Measurements from ENCODE around the gene NR2C2AP.

NR2C2AP gene, protein sequence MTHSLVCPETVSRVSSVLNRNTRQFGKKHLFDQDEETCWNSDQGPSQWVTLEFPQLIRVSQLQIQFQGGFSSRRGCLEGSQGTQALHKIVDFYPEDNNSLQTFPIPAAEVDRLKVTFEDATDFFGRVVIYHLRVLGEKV

GRCh38 chr19:19203012-19203856, at the start of gene NR2C2AP:
TSS of gene NR2C2AP (minus strand) at chr19:19203414. CDS start at chr19:19203060, 354 bp downstream.
- DNase-seq (ENCODE audit: low read depth): peak; percentile 94

GRCh38 chr19:19250196-19250801, 47.1 kb upstream of the NR2C2AP start:
- TF ChIP-seq CTCF (conservative IDR thresholded peaks at IDR 0.05; ENCODE audit: low read depth, low read length): no peak

More at GRCh38 chr19:19203012-19203856, at the start of gene NR2C2AP:
- H3K4me3 ChIP-seq (ENCODE audit: low read depth, low read length): peak within 1 kb of the TSS; percentile 67
- no peak for TF ChIP-seq CTCF (conservative IDR thresholded peaks at IDR 0.05; ENCODE audit: low read depth, low read length)

GRCh38 chr19:19240476-19240875, 37.3 kb upstream of the NR2C2AP start:
- no peak for TF ChIP-seq CTCF (conservative IDR thresholded peaks at IDR 0.05; ENCODE audit: low read depth, low read length)
- no peak overlapping the region for H3K4me3 ChIP-seq (ENCODE audit: low read depth, low read length)
- no peak for DNase-seq (ENCODE audit: low read depth)

More at GRCh38 chr19:19250196-19250801, 47.1 kb upstream of the NR2C2AP start:
- DNase-seq (ENCODE audit: low read depth): no peak
- no peak overlapping the region for H3K4me3 ChIP-seq (ENCODE audit: low read depth, low read length)

DNA sequence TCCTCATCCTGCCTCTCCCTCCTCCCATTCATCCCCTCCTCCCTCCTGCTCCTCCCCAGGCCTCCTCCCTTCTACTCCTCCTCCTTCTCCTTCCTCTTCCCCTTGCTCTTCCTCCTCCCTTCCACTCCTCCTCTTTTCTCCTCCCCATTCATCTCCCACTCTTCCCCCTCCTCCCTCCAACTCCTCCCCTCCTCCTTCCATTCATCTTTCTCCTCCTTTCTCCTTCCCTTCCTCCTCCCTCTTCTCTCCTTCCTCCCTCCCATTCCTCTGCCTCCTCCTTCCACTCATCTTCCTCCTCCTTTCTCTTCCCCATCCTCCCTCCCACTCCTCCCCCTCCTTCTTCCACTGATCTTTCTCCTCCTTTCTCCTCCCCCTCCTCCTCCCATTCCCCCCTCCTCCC, 36.5 kb upstream of the NR2C2AP start:
- no peak overlapping the region for H3K4me3 ChIP-seq (ENCODE audit: low read depth, low read length)
- TF ChIP-seq CTCF (conservative IDR thresholded peaks at IDR 0.05; ENCODE audit: low read depth, low read length): no peak
- DNase-seq (ENCODE audit: low read depth): no peak

DNA sequence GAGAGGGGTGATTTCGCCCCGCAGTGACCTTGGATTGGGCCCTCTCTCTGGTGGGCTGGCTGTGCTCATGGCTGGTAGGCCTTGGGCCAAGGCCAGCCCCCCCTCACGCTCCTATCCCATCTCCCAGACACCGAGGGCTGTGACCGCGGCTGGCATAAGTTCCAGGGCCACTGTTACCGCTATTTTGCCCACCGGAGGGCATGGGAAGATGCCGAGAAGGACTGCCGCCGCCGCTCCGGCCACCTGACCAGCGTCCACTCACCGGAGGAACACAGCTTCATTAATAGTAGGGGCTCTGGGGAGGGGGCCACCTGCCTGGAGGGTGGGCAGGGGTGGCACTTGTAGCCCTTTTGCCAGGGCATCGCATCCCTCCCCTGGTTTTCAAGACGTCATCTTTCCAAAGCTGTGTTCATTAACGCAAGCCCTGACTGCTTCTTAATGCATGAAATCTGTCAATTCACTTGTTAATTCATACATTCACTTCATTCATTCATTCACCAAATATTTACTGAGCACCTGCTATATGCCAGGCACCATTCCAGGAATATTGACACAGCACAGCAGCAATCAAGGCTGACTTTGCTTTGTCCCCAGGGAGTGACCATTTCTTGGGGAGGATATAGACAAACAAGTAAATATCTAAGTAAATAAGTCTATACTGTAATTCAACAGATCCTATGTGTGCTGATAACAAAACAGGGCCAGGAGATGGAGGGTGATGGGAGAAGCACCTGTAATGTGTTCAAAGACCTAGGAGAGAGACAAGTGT, 35.1 kb upstream of the NR2C2AP start:
- no peak overlapping the region for H3K4me3 ChIP-seq (ENCODE audit: low read depth, low read length)
- TF ChIP-seq CTCF (conservative IDR thresholded peaks at IDR 0.05; ENCODE audit: low read depth, low read length): no peak
- no peak for DNase-seq (ENCODE audit: low read depth)

DNA sequence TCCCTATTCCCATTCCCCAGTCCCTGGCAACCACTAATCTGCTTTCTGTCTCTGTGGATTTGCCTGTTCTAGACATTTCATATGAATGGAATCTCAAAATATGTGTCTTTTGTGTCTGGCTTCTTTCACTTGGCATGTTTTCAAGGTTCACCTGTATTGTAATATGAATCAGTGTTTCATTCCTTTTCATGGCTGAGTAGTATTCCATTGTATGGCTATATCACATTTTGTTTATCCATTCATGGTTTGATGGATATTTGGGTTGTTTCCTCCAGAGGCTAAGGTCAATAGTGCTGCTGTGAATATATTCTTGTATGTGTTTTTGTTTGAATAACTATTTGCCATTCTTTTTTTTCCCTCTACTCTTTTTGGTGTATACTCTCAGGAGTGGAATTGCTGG, 33.0 kb upstream of the NR2C2AP start:
- no peak for DNase-seq (ENCODE audit: low read depth)
- H3K4me3 ChIP-seq (ENCODE audit: low read depth, low read length): no peak overlapping the region
- TF ChIP-seq CTCF (conservative IDR thresholded peaks at IDR 0.05; ENCODE audit: low read depth, low read length): no peak
